Stomach (tissue), 9 donors: ENCODE data around the gene RASIP1. TPM values are rescaled to one million over a fixed set of nuclear protein-coding genes. Genes with fewer than 3 reads are reported as not detected.
A peak's percentile ranks its signal among the peaks of the same experiment; 100 is the strongest.
"Not testable (repeated sequence)": the region's sequence is repeated elsewhere in the genome, so short reads cannot be mapped to it uniquely, and the experiment has no call there.

Source experiments
- DNase-seq, 2 donors: peaks; one replicate each; pipeline versions ENCODE4 v3.0.0 to v3.0.0-alpha.2; 2013 to 2019
- H3K27ac ChIP-seq, 5 donors: fragments of 200-600 bp in 4 of 5; sonication (generic) in 4 of 5; one replicate each; pipeline ENCODE4 v1.5.1; 2013 to 2019; ENCODE audit warnings: mild to moderate bottlenecking in 1 of 5, moderate library complexity in 1 of 5
- H3K27me3 ChIP-seq, 3 donors: fragments of 200-600 bp; sonication (generic); one replicate each; pipeline ENCODE4 v1.5.1; 2017 to 2019; ENCODE audit warnings: mixed run types in 1 of 3
- H3K36me3 ChIP-seq, 4 donors: fragments of 200-600 bp; sonication (generic); 1 replicate in 3 of 4; 2 replicates in 1 of 4; pipeline ENCODE4 v1.5.1; 2016 to 2019
- H3K4me1 ChIP-seq, 4 donors: fragments of 200-600 bp; sonication (generic); one replicate each; pipeline ENCODE4 v1.5.1; 2016 to 2019
- H3K4me3 ChIP-seq, 4 donors: fragments of 200-600 bp; sonication (generic) in 3 of 4; one replicate each; pipeline ENCODE4 v1.5.1; 2016 to 2019; ENCODE audit warnings: mild to moderate bottlenecking in 1 of 4
- H3K9me3 ChIP-seq, 4 donors: fragments of 200-600 bp; sonication (generic); one replicate each; pipeline ENCODE4 v1.5.1; 2016 to 2019
- EP300 ChIP-seq: sonication (generic); formaldehyde crosslinking; IDR thresholded peaks from one replicate; pipeline ENCODE4 v1.6.1; 2017; ENCODE audit warnings: antibody characterized with exemption
- POLR2A ChIP-seq, 4 donors: fragments of 450-650 bp; IDR thresholded peaks; one replicate each; pipeline ENCODE4 v1.6.1; 2016; ENCODE audit warnings: antibody characterized with exemption in 4 of 4, control low read depth in 2 of 4, mild to moderate bottlenecking in 1 of 4, moderate library complexity in 1 of 4
- POLR2AphosphoS5 ChIP-seq, 3 donors: sonication (generic); formaldehyde crosslinking; IDR thresholded peaks; one replicate each; pipeline ENCODE4 v1.6.1; 2016; ENCODE audit warnings: antibody characterized with exemption in 3 of 3
- WGBS, 5 donors: extraction: QIAGEN DNeasy Blood & Tissue Kit in 3 of 5; methylation state at CpG; one replicate each; pipeline versions ENCODE4 v1.1.5 to v1.1.7; 2013 to 2018; 5-methylcytosine and 5-hydroxymethylcytosine counted together
- intact Hi-C: fragments of 100-400 bp; cut with DNase I; formaldehyde crosslinking; loops from one replicate; pipeline ENCODE4 v1.15.1; 2023; ENCODE audit warnings: low total_unique reads
- polyA plus RNA-seq, 3 donors: library from polyadenylated mRNA; stranded (reverse); fragments of 200-250 nt; gene quantifications; one replicate each; pipeline ENCODE4 v1.2.3, GENCODE V29; 2013
- total RNA-seq, 5 donors: library from RNA; depleted of rRNA; stranded (reverse); fragments of >200 nt; gene quantifications; one replicate each; pipeline versions ENCODE4 v1.1.0 to v1.2.3, GENCODE V29; 2014 to 2016
- TF ChIP-seq, protein P1 (sequence below), 7 experiments: fragments of 450-650 bp in 4 of 7; fragments of 200-600 bp in 3 of 7; sonication (generic) in 3 of 7; IDR thresholded peaks; one replicate each; pipeline ENCODE4 v1.5.1; 2016 to 2019; ENCODE audit warnings: antibody characterized with exemption in 7 of 7, control low read depth in 2 of 7, mild to moderate bottlenecking in 1 of 7
- donor health status: healthy with polysubstance abuse.
- donor health status: Bipolar disorder and iron deficiency.
- donor health status: healthy.

RASIP1 gene
- total and polyA plus RNA-seq, 8 donors: 4.7 to 44.9 (median 10.2) TPM

GRCh38 chr19:48770734-48771472, 30.5 kb upstream of the RASIP1 start:
- TF ChIP-seq POLR2A (IDR thresholded peaks at IDR 0.05): no peak
- TF ChIP-seq POLR2AphosphoS5 (IDR thresholded peaks at IDR 0.05): no peak
- TF ChIP-seq, protein P1, sequence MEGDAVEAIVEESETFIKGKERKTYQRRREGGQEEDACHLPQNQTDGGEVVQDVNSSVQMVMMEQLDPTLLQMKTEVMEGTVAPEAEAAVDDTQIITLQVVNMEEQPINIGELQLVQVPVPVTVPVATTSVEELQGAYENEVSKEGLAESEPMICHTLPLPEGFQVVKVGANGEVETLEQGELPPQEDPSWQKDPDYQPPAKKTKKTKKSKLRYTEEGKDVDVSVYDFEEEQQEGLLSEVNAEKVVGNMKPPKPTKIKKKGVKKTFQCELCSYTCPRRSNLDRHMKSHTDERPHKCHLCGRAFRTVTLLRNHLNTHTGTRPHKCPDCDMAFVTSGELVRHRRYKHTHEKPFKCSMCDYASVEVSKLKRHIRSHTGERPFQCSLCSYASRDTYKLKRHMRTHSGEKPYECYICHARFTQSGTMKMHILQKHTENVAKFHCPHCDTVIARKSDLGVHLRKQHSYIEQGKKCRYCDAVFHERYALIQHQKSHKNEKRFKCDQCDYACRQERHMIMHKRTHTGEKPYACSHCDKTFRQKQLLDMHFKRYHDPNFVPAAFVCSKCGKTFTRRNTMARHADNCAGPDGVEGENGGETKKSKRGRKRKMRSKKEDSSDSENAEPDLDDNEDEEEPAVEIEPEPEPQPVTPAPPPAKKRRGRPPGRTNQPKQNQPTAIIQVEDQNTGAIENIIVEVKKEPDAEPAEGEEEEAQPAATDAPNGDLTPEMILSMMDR (IDR thresholded peaks at IDR 0.05): no peak
- TF ChIP-seq EP300: no peak
- H3K27ac ChIP-seq: peak overlapping the region; percentile 67 to 88 (median 86)
- WGBS, 5 donors: 64 to 75% (median 66%) methylated on average over 20 of the region's 20 CpGs
- intact Hi-C loops: no loop called here
- DNase-seq: no peak
- peaks cover 8 to 29% (median 18%) of the 10 kb centered on the region in 4 donors for H3K4me1 ChIP-seq
- no peaks in the 10 kb centered on the region for H3K36me3 ChIP-seq
- H3K27me3 ChIP-seq: peaks cover 0 to 9% (median 0%) of the 10 kb centered on the region in 3 donors
- no peak overlapping the region for H3K4me3 ChIP-seq
- no peaks in the 10 kb centered on the region for H3K9me3 ChIP-seq

GRCh38 chr19:48770266-48770665, 29.9 kb upstream of the RASIP1 start:
- TF ChIP-seq POLR2A (IDR thresholded peaks at IDR 0.05) (no peak), EP300 (no peak), POLR2AphosphoS5 (IDR thresholded peaks at IDR 0.05) (no peak)
- TF ChIP-seq, protein P1 (IDR thresholded peaks at IDR 0.05): no peak
- H3K4me1 ChIP-seq: peaks cover 2 to 35% (median 21%) of the 10 kb centered on the region in 4 donors
- H3K27ac ChIP-seq: peak overlapping the region; percentile 67 to 88 (median 86)
- peaks cover 0 to 9% (median 0%) of the 10 kb centered on the region in 3 donors for H3K27me3 ChIP-seq
- no peak for DNase-seq
- no peaks in the 10 kb centered on the region for H3K36me3 ChIP-seq
- H3K9me3 ChIP-seq: no peaks in the 10 kb centered on the region
- H3K4me3 ChIP-seq: no peak overlapping the region
- WGBS, 5 donors: 61 to 79% (median 68%) methylated on average over 7 of the region's 7 CpGs
- intact Hi-C loops: no loop called here

DNA sequence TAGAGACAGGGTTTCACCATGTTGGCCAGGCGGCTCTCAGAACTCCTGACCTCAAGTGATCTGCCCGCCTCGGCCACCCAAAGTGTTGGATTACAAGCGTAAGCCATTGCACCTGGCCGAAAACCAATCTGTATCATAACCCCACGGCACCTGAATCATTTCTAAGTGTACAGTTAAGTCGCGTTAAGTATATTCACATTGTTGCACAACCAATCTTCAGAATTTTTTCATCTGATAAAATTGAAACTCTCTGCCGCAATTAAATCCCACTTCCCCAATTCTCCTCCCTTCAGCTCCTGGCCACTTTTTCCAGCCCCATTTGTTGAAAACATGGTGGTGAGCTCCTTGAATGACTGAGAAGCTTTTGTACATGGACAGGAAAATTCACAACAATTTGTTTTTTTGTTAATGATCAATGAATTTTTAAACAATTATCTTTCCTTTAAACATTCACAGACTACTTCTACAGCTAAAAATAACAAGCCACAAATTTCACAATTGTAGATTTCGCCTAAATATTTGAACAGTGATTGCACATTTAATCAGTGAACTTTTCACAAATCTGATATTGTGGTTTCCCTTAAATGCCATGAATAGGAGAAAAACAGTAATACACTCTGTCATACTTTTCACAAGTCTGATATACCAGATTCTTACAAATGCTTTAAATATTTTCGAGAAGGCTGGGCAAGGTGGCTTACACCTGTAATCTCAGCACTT, 28.7 kb upstream of the RASIP1 start:
- Histone ChIP-seq H3K36me3 (no peaks in the 10 kb centered on the region), H3K4me3 (no peak overlapping the region), H3K27ac (peak overlapping the region; percentile 67 to 88 (median 86)), H3K4me1 (peaks cover 0 to 35% (median 20%) of the 10 kb centered on the region in 4 donors), H3K9me3 (no peaks in the 10 kb centered on the region), H3K27me3 (peaks cover 0 to 9% (median 0%) of the 10 kb centered on the region in 3 donors)
- intact Hi-C loops: no loop called here
- peak in 1 of 2 donors; percentile 54 for DNase-seq
- TF ChIP-seq POLR2AphosphoS5 (IDR thresholded peaks at IDR 0.05) (no peak), POLR2A (IDR thresholded peaks at IDR 0.05) (no peak), EP300 (no peak)
- TF ChIP-seq, protein P1 (IDR thresholded peaks at IDR 0.05): no peak
- 26 to 67% (median 41%) methylated on average over 11 of the region's 11 CpGs for WGBS, 5 donors

DNA sequence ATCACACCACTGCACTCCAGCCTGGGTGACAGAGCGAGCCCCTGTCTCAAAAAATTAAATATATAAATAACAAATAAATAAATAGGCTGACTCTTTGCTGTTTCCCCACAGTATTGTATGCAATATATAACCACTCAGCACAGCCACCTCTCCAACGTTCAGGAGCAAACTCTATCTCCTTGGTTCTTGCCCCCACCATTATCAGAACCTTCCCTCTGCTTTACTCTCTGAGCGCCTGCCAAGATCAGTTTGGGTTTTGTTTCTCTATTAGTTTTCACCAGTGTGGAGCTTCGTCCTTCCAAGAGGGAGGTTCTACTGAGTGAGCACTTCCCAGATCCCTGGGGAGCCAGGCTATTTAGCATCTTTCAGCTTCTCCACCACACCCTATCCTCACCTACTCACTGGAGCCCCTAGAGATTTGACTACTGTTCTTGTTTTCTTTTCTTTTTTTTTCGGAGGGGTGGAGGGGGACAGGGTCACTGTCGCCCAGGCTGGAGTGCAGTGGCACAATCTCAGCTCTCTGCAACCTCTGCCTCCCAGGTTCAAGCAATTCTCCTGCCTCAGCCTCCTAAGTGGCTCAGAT, 27.9 kb upstream of the RASIP1 start:
- peaks cover 0 to 30% (median 17%) of the 10 kb centered on the region in 4 donors for H3K4me1 ChIP-seq
- 29 to 39% (median 34%) methylated on average over 6 of the region's 6 CpGs for WGBS, 5 donors
- intact Hi-C loops, H3K27me3 ChIP-seq, DNase-seq, H3K4me3 ChIP-seq, H3K9me3 ChIP-seq, H3K36me3 ChIP-seq: not testable (repeated sequence)
- peak overlapping the region in 4 of 5 donors; percentile 58 to 88 (median 79) for H3K27ac ChIP-seq

GRCh38 chr19:48765816-48766215, 25.4 kb upstream of the RASIP1 start:
- H3K27ac ChIP-seq: peak overlapping the region in 3 of 5 donors; percentile 32 to 51 (median 49)
- peak in 1 of 2 donors; percentile 54 for DNase-seq
- H3K4me1 ChIP-seq: peaks cover 0 to 18% (median 11%) of the 10 kb centered on the region in 4 donors
- WGBS, 5 donors: 12 to 28% (median 21%) methylated on average over 4 to 5 of the region's 5 CpGs
- H3K4me3 ChIP-seq, H3K9me3 ChIP-seq, H3K36me3 ChIP-seq, intact Hi-C loops: not testable (repeated sequence)
- H3K27me3 ChIP-seq: peaks cover 0 to 13% (median 0%) of the 10 kb centered on the region in 3 donors
